Glutamatergic neuron (in vitro differentiated cells): ENCODE measurements around the gene TTC16. TPM values are rescaled to one million over a fixed set of nuclear protein-coding genes. Genes with fewer than 3 reads are reported as not detected.

Experiments used
- DNase-seq: peaks from one replicate; pipeline ENCODE4 v3.0.0; 2022
- H3K27ac Mint-ChIP-seq: one replicate; pipeline ENCODE4 v1.8.0; 2020; ENCODE audit warnings: mild to moderate bottlenecking, mixed read lengths, inconsistent platforms; ENCODE audit not compliant: unreplicated experiment
- H3K27me3 Mint-ChIP-seq: one replicate; pipeline ENCODE4 v1.8.0; 2020; ENCODE audit warnings: mild to moderate bottlenecking, moderate library complexity, mixed read lengths, inconsistent platforms; ENCODE audit not compliant: unreplicated experiment
- H3K36me3 Mint-ChIP-seq: one replicate; pipeline ENCODE4 v1.8.0; 2020; ENCODE audit warnings: mild to moderate bottlenecking, mixed read lengths, inconsistent platforms; ENCODE audit not compliant: unreplicated experiment
- H3K4me1 Mint-ChIP-seq: one replicate; pipeline ENCODE4 v1.8.0; 2020; ENCODE audit warnings: mild to moderate bottlenecking, low read depth, mixed read lengths, inconsistent platforms; ENCODE audit not compliant: unreplicated experiment
- H3K4me3 Mint-ChIP-seq: one replicate; pipeline ENCODE4 v1.8.0; 2020; ENCODE audit warnings: mild to moderate bottlenecking, mixed read lengths, inconsistent platforms; ENCODE audit not compliant: unreplicated experiment
- H3K9me3 Mint-ChIP-seq: one replicate; pipeline ENCODE4 v1.8.0; 2020; ENCODE audit warnings: mild to moderate bottlenecking, moderate library complexity, mixed read lengths, inconsistent platforms; ENCODE audit not compliant: unreplicated experiment
- CTCF ChIP-seq: fragments of 200-600 bp; sonication (generic); IDR thresholded peaks from one replicate; pipeline ENCODE4 v1.5.0; 2021; ENCODE audit not compliant: partially characterized antibody, unreplicated experiment
- total RNA-seq: library from RNA; stranded (reverse); fragmentation: NEBNext Ultra II Directional; extraction: Animal tissue kit (Norgen Biotek cat#: 25700); gene quantifications from one replicate; pipeline ENCODE4 v1.2.1, GENCODE V29; 2021; ENCODE audit not compliant: unreplicated experiment

Gene TTC16
- total RNA-seq, 1 donor from 2014 or later = not detected

GRCh38 chr9:127703289-127703946 is 12.5 kb upstream of the TTC16 start:
- no peak overlapping the region for H3K4me3 Mint-ChIP-seq

GRCh38 chr9:127705577-127706379 is 10.1 kb upstream of the TTC16 start:
- peaks cover 5% of the 10 kb centered on the region for H3K36me3 Mint-ChIP-seq
- no peak overlapping the region for H3K27ac Mint-ChIP-seq
- DNase-seq = no peak
- H3K9me3 Mint-ChIP-seq = peaks cover 9% of the 10 kb centered on the region
- TF ChIP-seq CTCF = no peak
- H3K4me3 Mint-ChIP-seq = no peak overlapping the region
- H3K4me1 Mint-ChIP-seq = peaks cover 13% of the 10 kb centered on the region
- peaks cover 10% of the 10 kb centered on the region for H3K27me3 Mint-ChIP-seq

More at GRCh38 chr9:127703289-127703946, 12.5 kb upstream of the TTC16 start:
- no peak for DNase-seq
- H3K27me3 Mint-ChIP-seq = peaks cover 3% of the 10 kb centered on the region
- TF ChIP-seq CTCF = no peak
- peaks cover 12% of the 10 kb centered on the region for H3K4me1 Mint-ChIP-seq
- H3K27ac Mint-ChIP-seq = no peak overlapping the region
- H3K36me3 Mint-ChIP-seq = peaks cover 5% of the 10 kb centered on the region
- peaks cover 8% of the 10 kb centered on the region for H3K9me3 Mint-ChIP-seq

GRCh38 chr9:127706836-127707241 is 9.0 kb upstream of the TTC16 start, which contains the start of gene CFAP157:
Gene CFAP157, plus strand, starts transcription at chr9:127706988. Its CDS starts 44 bp downstream, at chr9:127707032.
- Mint-ChIP-seq H3K27ac (no peak within 1 kb of the TSS), H3K36me3 (peaks cover 5% of the 10 kb centered on the region), H3K4me3 (no peak within 1 kb of the TSS), H3K4me1 (peaks cover 20% of the 10 kb centered on the region), H3K9me3 (peaks cover 10% of the 10 kb centered on the region), H3K27me3 (peaks cover 12% of the 10 kb centered on the region)
- DNase-seq = peak; percentile 32
- no peak for TF ChIP-seq CTCF

GRCh38 chr9:127707766-127708165 is 8.1 kb upstream of the TTC16 start:
- Mint-ChIP-seq H3K27ac (no peak overlapping the region), H3K4me3 (no peak overlapping the region), H3K36me3 (peaks cover 5% of the 10 kb centered on the region), H3K9me3 (peaks cover 10% of the 10 kb centered on the region), H3K27me3 (peaks cover 12% of the 10 kb centered on the region), H3K4me1 (peaks cover 20% of the 10 kb centered on the region)
- DNase-seq = no peak
- TF ChIP-seq CTCF = no peak

- Mint-ChIP-seq H3K27me3 (peaks cover 10% of the 10 kb centered on the region), H3K4me3 (peak overlapping the region; percentile 20), H3K27ac (no peak overlapping the region), H3K36me3 (peaks cover 5% of the 10 kb centered on the region), H3K4me1 (peaks cover 20% of the 10 kb centered on the region), H3K9me3 (peaks cover 10% of the 10 kb centered on the region)
- TF ChIP-seq CTCF = no peak
- no peak for DNase-seq
These were observed 6.8 kb upstream of the TTC16 start for GRCh38 chr9:127708952-127709587.
